NCI-H1092 (cell line): ENCODE measurements around the gene LUZP2.

Experiments
- DNase-seq: peaks from one replicate; lab custom pipeline; 2025; lab: John Stamatoyannopoulos, UW

LUZP2 gene

GRCh38 chr11:24635588-24636290, 138.9 kb downstream of the LUZP2 start:
- no peak for DNase-seq

GRCh38 chr11:24636291-24636629, 139.4 kb downstream of the LUZP2 start:
- no peak for DNase-seq

GRCh38 chr11:24637520-24637919, 140.7 kb downstream of the LUZP2 start:
- DNase-seq = no peak

GRCh38 chr11:24642648-24643047, 145.8 kb downstream of the LUZP2 start:
- no peak for DNase-seq

GRCh38 chr11:24645563-24645962, 148.7 kb downstream of the LUZP2 start:
- no peak for DNase-seq

GRCh38 chr11:24651873-24652272, 155.0 kb downstream of the LUZP2 start:
- DNase-seq = no peak

GRCh38 chr11:24653901-24654300, 157.0 kb downstream of the LUZP2 start:
- DNase-seq = no peak

GRCh38 chr11:24661331-24661730, 164.5 kb downstream of the LUZP2 start:
- DNase-seq = no peak

- no peak for DNase-seq
Measured at GRCh38 chr11:24664399-24664798, 167.5 kb downstream of the LUZP2 start.

GRCh38 chr11:24667353-24667968, 170.6 kb downstream of the LUZP2 start:
- no peak for DNase-seq

GRCh38 chr11:24678703-24679348, 182.0 kb downstream of the LUZP2 start:
- no peak for DNase-seq

- no peak for DNase-seq
Measured at GRCh38 chr11:24679821-24680351, 183.0 kb downstream of the LUZP2 start.

GRCh38 chr11:24683583-24683982, 186.7 kb downstream of the LUZP2 start:
- DNase-seq = no peak

GRCh38 chr11:24685821-24686220, 189.0 kb downstream of the LUZP2 start:
- DNase-seq = no peak

- DNase-seq = no peak
Measured at GRCh38 chr11:24687531-24688147, 190.8 kb downstream of the LUZP2 start.

GRCh38 chr11:24688981-24689380, 192.1 kb downstream of the LUZP2 start:
- DNase-seq = no peak

- DNase-seq = no peak
Measured at GRCh38 chr11:24697522-24698111, 200.8 kb downstream of the LUZP2 start.

- no peak for DNase-seq
Measured at GRCh38 chr11:24704716-24705115, 207.9 kb downstream of the LUZP2 start.

GRCh38 chr11:24705474-24705873, 208.6 kb downstream of the LUZP2 start:
- DNase-seq = no peak

GRCh38 chr11:24708616-24709015, 211.8 kb downstream of the LUZP2 start:
- no peak for DNase-seq

GRCh38 chr11:24709928-24710565, 213.2 kb downstream of the LUZP2 start:
- no peak for DNase-seq

- DNase-seq = no peak
Measured at GRCh38 chr11:24714601-24715000, 217.7 kb downstream of the LUZP2 start.
